ENCODE results near the gene UBE2G2. TPM values are rescaled to one million over a fixed set of nuclear protein-coding genes. Genes with fewer than 3 reads are reported as not detected.

UBE2G2 gene
- total and polyA plus RNA-seq, 2 donors (not counting 3 experiments of a cell fraction or from before 2014, with no cell fraction given): 95.0 to 114 TPM

DNA sequence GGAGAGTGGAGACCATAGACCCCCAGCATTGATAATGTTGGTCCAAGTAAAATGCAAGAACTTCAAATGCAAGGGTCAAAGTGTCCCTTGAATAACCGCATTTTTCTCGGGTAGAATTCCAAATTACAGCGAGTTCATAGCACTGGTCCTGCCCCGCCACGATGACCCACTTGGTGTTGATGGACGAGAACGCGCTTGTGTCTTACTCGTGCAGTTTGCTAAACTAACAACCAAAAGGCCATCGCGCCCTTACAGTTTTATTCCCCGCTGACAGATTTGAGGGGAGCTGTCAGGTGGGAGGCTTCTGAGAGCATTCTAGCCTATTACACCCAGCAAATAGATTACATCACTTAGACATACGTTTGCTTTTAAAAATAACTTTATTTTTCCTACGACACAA is 72.9 kb downstream of the UBE2G2 start:
- H3K4me1 ChIP-seq (ENCODE audit: control insufficient read depth, extremely low read depth, insufficient read depth, low read length): no peaks in the 10 kb centered on the region
- no peak overlapping the region for H3K27ac ChIP-seq (ENCODE audit: insufficient read depth, low read depth, low read length)
- no peak for DNase-seq (ENCODE audit: low read depth, low spot score)
- H3K4me3 ChIP-seq (replicated peaks in 1 of 3; ENCODE audit: insufficient read depth in 1 of 3, low read depth in 1 of 3, low read length in 3 of 3): no peak overlapping the region
- H3K9me3 ChIP-seq (replicated peaks; ENCODE audit: control insufficient read depth, insufficient read depth, low read length): no peaks in the 10 kb centered on the region
- no TSS peak for BruUV-seq (replicated peaks)
- H3K9ac ChIP-seq (replicated peaks; ENCODE audit: extremely low read depth, insufficient read depth, low read length): no peak overlapping the region
- H3K9me1 ChIP-seq (replicated peaks; ENCODE audit: control insufficient read depth, extremely low read depth, insufficient read depth, low read length): no peaks in the 10 kb centered on the region
- H3K79me2 ChIP-seq (ENCODE audit: control insufficient read depth, insufficient read depth, low read length): no peaks in the 10 kb centered on the region
- no peak for FAIRE-seq
- ChIA-PET POLR2A (no interaction called here), CTCF (no interaction called here)
- no peaks in the 10 kb centered on the region for H3K36me3 ChIP-seq (ENCODE audit: control insufficient read depth in 2 of 2, extremely low read depth in 1 of 2, insufficient read depth in 2 of 2, low read length in 2 of 2)
- H3K4me2 ChIP-seq (ENCODE audit: insufficient read depth, low read length): no peak overlapping the region
- dilution Hi-C loops (cut with MboI; ENCODE audit: extremely low pct_ligation_motif_present, low sequenced_read_pairs) (no loop called here), intact Hi-C loops (cut with micrococcal nuclease) (no loop called here)
- no peak overlapping the region for H2AFZ ChIP-seq (ENCODE audit: low read depth, low read length)
- peaks cover 14 to 19% of the 10 kb centered on the region in 2 experiments for H3K27me3 ChIP-seq (ENCODE audit: control insufficient read depth in 2 of 2, insufficient read depth in 2 of 2, low read length in 2 of 2)
- no peaks in the 10 kb centered on the region for H4K20me1 ChIP-seq (replicated peaks; ENCODE audit: control insufficient read depth, extremely low read depth, insufficient read depth, low read length)
- no peak for TF ChIP-seq POLR2AphosphoS5 (IDR thresholded peaks at IDR 0.05; ENCODE audit: insufficient read depth, low read depth, low read length)

DNA sequence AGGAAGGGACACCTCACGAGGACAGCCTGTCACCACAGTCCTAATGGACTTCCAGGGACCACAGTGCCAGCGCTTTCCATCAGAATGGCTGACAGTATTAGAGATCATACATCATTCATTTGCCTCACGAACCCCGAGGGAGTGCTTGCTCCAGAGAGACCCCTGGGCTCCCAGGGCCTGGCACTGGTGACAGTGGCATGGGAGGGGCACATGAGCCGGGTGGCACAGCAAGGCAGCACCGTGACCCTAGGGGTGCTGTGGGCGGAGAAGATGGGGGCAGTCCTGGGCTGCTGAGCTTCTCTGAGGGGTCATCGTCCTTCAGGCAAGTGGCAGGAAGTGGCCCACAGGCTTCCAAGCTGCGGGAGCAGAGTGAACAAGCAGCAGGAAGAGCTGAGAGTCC is 73.9 kb downstream of the UBE2G2 start:
- Histone ChIP-seq H4K20me1 (replicated peaks; ENCODE audit: control insufficient read depth, extremely low read depth, insufficient read depth, low read length) (no peaks in the 10 kb centered on the region), H3K9me3 (replicated peaks; ENCODE audit: control insufficient read depth, insufficient read depth, low read length) (no peaks in the 10 kb centered on the region), H3K79me2 (ENCODE audit: control insufficient read depth, insufficient read depth, low read length) (no peaks in the 10 kb centered on the region), H3K4me1 (ENCODE audit: control insufficient read depth, extremely low read depth, insufficient read depth, low read length) (no peaks in the 10 kb centered on the region), H3K9ac (replicated peaks; ENCODE audit: extremely low read depth, insufficient read depth, low read length) (no peak overlapping the region), H3K9me1 (replicated peaks; ENCODE audit: control insufficient read depth, extremely low read depth, insufficient read depth, low read length) (no peaks in the 10 kb centered on the region), H3K27me3 (ENCODE audit: control insufficient read depth in 2 of 2, insufficient read depth in 2 of 2, low read length in 2 of 2) (peaks cover 21 to 28% of the 10 kb centered on the region in 2 experiments), H3K36me3 (ENCODE audit: control insufficient read depth in 2 of 2, extremely low read depth in 1 of 2, insufficient read depth in 2 of 2, low read length in 2 of 2) (no peaks in the 10 kb centered on the region), H3K27ac (ENCODE audit: insufficient read depth, low read depth, low read length) (no peak overlapping the region), H3K4me2 (ENCODE audit: insufficient read depth, low read length) (no peak overlapping the region), H2AFZ (ENCODE audit: low read depth, low read length) (no peak overlapping the region), H3K4me3 (replicated peaks in 1 of 3; ENCODE audit: insufficient read depth in 1 of 3, low read depth in 1 of 3, low read length in 3 of 3) (no peak overlapping the region)
- TF ChIP-seq POLR2A (IDR thresholded peaks at IDR 0.05; ENCODE audit: low read depth, low read length) (no peak), JUN (IDR thresholded peaks at IDR 0.05; ENCODE audit: borderline replicate concordance, insufficient read depth, insufficient read length, low read depth) (no peak), FOS (IDR thresholded peaks at IDR 0.05; ENCODE audit: borderline replicate concordance, insufficient read depth, low read length) (no peak), GATA2 (IDR thresholded peaks at IDR 0.05; ENCODE audit: insufficient read depth, insufficient read length, low read depth, low read length) (no peak), EZH2 (IDR thresholded peaks at IDR 0.05; ENCODE audit: borderline replicate concordance, low read depth, low read length, severe bottlenecking) (no peak), POLR2AphosphoS5 (IDR thresholded peaks at IDR 0.05; ENCODE audit: insufficient read depth, low read depth, low read length) (no peak), MYC (IDR thresholded peaks at IDR 0.05; ENCODE audit: low read depth, low read length) (no peak)
- TF ChIP-seq, protein P1, sequence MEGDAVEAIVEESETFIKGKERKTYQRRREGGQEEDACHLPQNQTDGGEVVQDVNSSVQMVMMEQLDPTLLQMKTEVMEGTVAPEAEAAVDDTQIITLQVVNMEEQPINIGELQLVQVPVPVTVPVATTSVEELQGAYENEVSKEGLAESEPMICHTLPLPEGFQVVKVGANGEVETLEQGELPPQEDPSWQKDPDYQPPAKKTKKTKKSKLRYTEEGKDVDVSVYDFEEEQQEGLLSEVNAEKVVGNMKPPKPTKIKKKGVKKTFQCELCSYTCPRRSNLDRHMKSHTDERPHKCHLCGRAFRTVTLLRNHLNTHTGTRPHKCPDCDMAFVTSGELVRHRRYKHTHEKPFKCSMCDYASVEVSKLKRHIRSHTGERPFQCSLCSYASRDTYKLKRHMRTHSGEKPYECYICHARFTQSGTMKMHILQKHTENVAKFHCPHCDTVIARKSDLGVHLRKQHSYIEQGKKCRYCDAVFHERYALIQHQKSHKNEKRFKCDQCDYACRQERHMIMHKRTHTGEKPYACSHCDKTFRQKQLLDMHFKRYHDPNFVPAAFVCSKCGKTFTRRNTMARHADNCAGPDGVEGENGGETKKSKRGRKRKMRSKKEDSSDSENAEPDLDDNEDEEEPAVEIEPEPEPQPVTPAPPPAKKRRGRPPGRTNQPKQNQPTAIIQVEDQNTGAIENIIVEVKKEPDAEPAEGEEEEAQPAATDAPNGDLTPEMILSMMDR (IDR thresholded peaks at IDR 0.05; ENCODE audit: extremely low read depth in 1 of 2, insufficient read depth in 1 of 2, low read depth in 1 of 2, low read length in 2 of 2): no peak
- TF ChIP-seq, protein P2, sequence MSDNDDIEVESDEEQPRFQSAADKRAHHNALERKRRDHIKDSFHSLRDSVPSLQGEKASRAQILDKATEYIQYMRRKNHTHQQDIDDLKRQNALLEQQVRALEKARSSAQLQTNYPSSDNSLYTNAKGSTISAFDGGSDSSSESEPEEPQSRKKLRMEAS (IDR thresholded peaks at IDR 0.05; ENCODE audit: insufficient read depth, insufficient read length): no peak
- CTCF ChIA-PET: no interaction called here
- no peak for FAIRE-seq
- BruUV-seq (replicated peaks): no TSS peak
- dilution Hi-C loops (cut with MboI; ENCODE audit: extremely low pct_ligation_motif_present, low sequenced_read_pairs): no loop called here
- POLR2A ChIA-PET: no interaction called here
- intact Hi-C loops (cut with micrococcal nuclease): no loop called here
- DNase-seq (ENCODE audit: low read depth, low spot score): no peak
